WTC11 (cell line): ENCODE data around the gene TREM1. TPM values are rescaled to one million over a fixed set of nuclear protein-coding genes. Genes with fewer than 3 reads are reported as not detected.

ENCODE experiments used
- ATAC-seq: fragments of 200-7000 bp; cut with Tn5 transposase; 2 replicates; pipeline ENCODE4 v1.10.0; 2021; ENCODE audit warnings: mild to moderate bottlenecking, moderate library complexity
- CTCF ChIA-PET: fragments of 300-600 bp; sonication (Branson Sonifier 250); formaldehyde crosslinking; loops from one replicate; lab custom pipeline; 2021; ENCODE audit warnings: antibody characterized with exemption; lab: Charles Lee
- POLR2A ChIA-PET: fragments of 350-600 bp; sonication (Branson Sonifier 250); formaldehyde crosslinking; loops from one replicate; lab custom pipeline; 2021; ENCODE audit warnings: antibody characterized with exemption; lab: Charles Lee
- DNase-seq: peaks from one replicate; pipeline ENCODE4 v3.0.0; 2021; ENCODE audit warnings: low spot score
- H3K27ac Mint-ChIP-seq: 2 replicates; pipeline ENCODE4 v1.8.0; 2021; ENCODE audit warnings: mixed read lengths
- H3K27me3 Mint-ChIP-seq: 2 replicates; pipeline ENCODE4 v1.8.0; 2021; ENCODE audit warnings: low read depth, mild to moderate bottlenecking, moderate library complexity, mixed read lengths
- H3K36me3 Mint-ChIP-seq: 2 replicates; pipeline ENCODE4 v1.8.0; 2021; ENCODE audit warnings: mixed read lengths
- H3K4me1 Mint-ChIP-seq: 2 replicates; pipeline ENCODE4 v1.8.0; 2022; ENCODE audit warnings: mixed read lengths
- H3K4me3 Mint-ChIP-seq: 2 replicates; pipeline ENCODE4 v1.8.0; 2021; ENCODE audit warnings: mild to moderate bottlenecking, moderate library complexity, mixed read lengths
- H3K9me3 Mint-ChIP-seq: 2 replicates; pipeline ENCODE4 v1.8.0; 2021; ENCODE audit warnings: mixed read lengths
- ATF3 ChIP-seq: sonication (generic); formaldehyde crosslinking; conservative IDR thresholded peaks from 2 replicates; pipeline ENCODE4 v1.8.1; 2022; ENCODE audit warnings: mild to moderate bottlenecking, missing genetic modification reagents
- CREM ChIP-seq: sonication (generic); formaldehyde crosslinking; IDR thresholded peaks from 2 replicates; pipeline ENCODE4 v1.8.1; 2022; ENCODE audit warnings: mild to moderate bottlenecking, missing genetic modification reagents, moderate library complexity
- E2F5 ChIP-seq: sonication (generic); formaldehyde crosslinking; IDR thresholded peaks from 2 replicates; pipeline ENCODE4 v1.8.1; 2022; ENCODE audit warnings: mild to moderate bottlenecking, moderate library complexity, missing genetic modification reagents
- EMX1 ChIP-seq: fragments of 250-450 bp; sonication (Bioruptor Pico); IDR thresholded peaks from 2 replicates; pipeline ENCODE4 v1.8.0; 2021; ENCODE audit warnings: mild to moderate bottlenecking
- ETV6 ChIP-seq: sonication (generic); formaldehyde crosslinking; IDR thresholded peaks from 2 replicates; pipeline ENCODE4 v1.8.1; 2022; ENCODE audit warnings: mild to moderate bottlenecking, missing genetic modification reagents
- FOXJ3 ChIP-seq: sonication (generic); formaldehyde crosslinking; IDR thresholded peaks from 2 replicates; pipeline ENCODE4 v1.9.0; 2021; ENCODE audit warnings: missing genetic modification reagents, mild to moderate bottlenecking, borderline replicate concordance
- HMGA2 ChIP-seq: fragments of 250-450 bp; sonication (Bioruptor Pico); IDR thresholded peaks from 2 replicates; pipeline ENCODE4 v1.4.0; 2021; ENCODE audit warnings: mild to moderate bottlenecking, moderate library complexity
- NR3C1 ChIP-seq: sonication (generic); formaldehyde crosslinking; conservative IDR thresholded peaks from 2 replicates; pipeline ENCODE4 v1.8.1; 2023; ENCODE audit warnings: low read depth, mild to moderate bottlenecking, missing genetic modification reagents
- PREB ChIP-seq: sonication (generic); formaldehyde crosslinking; IDR thresholded peaks from 2 replicates; pipeline ENCODE4 v1.8.1; 2022; ENCODE audit warnings: mild to moderate bottlenecking, missing genetic modification reagents, moderate library complexity, borderline replicate concordance
- PRRX2 ChIP-seq: fragments of 250-450 bp; sonication (Bioruptor Pico); IDR thresholded peaks from 2 replicates; pipeline ENCODE4 v1.8.0; 2021; ENCODE audit warnings: mild to moderate bottlenecking
- SMAD3 ChIP-seq: sonication (generic); formaldehyde crosslinking; IDR thresholded peaks from 2 replicates; pipeline ENCODE4 v1.8.0; 2022; ENCODE audit warnings: missing genetic modification reagents, mild to moderate bottlenecking, borderline replicate concordance
- STAT6 ChIP-seq: sonication (generic); formaldehyde crosslinking; conservative IDR thresholded peaks from 2 replicates; pipeline ENCODE4 v1.8.1; 2023; ENCODE audit warnings: mild to moderate bottlenecking, low read depth, missing genetic modification reagents, moderate library complexity
- USF1 ChIP-seq: sonication (generic); formaldehyde crosslinking; IDR thresholded peaks from 2 replicates; pipeline ENCODE4 v1.8.0; 2022; ENCODE audit warnings: mild to moderate bottlenecking, missing genetic modification reagents
- ZNF317 ChIP-seq: sonication (generic); formaldehyde crosslinking; IDR thresholded peaks from 2 replicates; pipeline ENCODE4 v1.8.1; 2023; ENCODE audit warnings: low read depth, mild to moderate bottlenecking, moderate library complexity, missing genetic modification reagents, borderline replicate concordance
- ZSCAN18 ChIP-seq: fragments of 250-450 bp; sonication (Bioruptor Pico); IDR thresholded peaks from 2 replicates; pipeline ENCODE4 v2.1.2; 2022; ENCODE audit warnings: mild to moderate bottlenecking, moderate library complexity
- total RNA-seq: library from RNA; stranded (reverse); gene quantifications from 3 replicates; pipeline ENCODE4 v1.2.3, GENCODE V29; 2021
- TF ChIP-seq, protein P1 (sequence below): sonication (generic); formaldehyde crosslinking; IDR thresholded peaks from 2 replicates; pipeline ENCODE4 v1.8.1; 2023; ENCODE audit warnings: mild to moderate bottlenecking, missing genetic modification reagents, borderline replicate concordance
- TF ChIP-seq, protein P2 (sequence below): sonication (generic); formaldehyde crosslinking; IDR thresholded peaks from 2 replicates; pipeline ENCODE4 v1.8.1; 2023; ENCODE audit warnings: mild to moderate bottlenecking, moderate library complexity, missing genetic modification reagents

TREM1 gene
- total RNA-seq, 1 experiment from 2014 or later: not detected

DNA sequence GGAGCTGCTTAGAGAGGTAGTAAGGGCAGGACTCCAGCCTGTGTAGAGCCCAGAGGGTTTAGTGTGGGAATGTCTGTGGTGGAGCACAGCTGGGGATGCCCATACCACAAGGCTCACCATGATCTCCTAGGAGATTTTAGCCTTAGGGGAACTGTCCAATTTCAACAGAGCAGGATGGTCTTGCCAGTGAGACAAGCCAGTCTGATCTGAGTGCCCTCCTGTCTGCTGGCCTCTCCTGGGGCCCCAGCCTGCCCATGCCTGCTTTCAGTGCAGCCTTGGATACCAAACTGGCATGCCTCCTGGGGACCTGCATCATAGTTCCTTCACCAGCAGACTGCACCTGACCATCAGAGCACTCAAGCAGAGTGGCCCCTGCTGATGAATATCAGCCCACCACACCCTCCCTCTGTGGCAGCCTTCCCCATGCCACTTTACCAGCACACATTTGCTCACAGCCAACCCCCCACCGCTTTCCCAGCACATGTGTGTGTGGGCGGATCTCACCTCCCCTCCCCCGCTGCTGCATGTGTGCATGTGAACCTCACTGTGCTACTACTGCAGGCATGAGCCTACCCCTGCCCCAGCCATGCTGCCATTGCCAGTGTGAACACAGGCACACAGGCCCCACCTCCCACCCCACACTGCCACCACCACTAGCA lies 7.9 kb upstream of the TREM1 start:
- peaks cover 38% of the 10 kb centered on the region for H3K36me3 Mint-ChIP-seq
- H3K4me3 Mint-ChIP-seq: no peak overlapping the region
- ChIA-PET POLR2A (no interaction called here), CTCF (interaction anchor here (1.2 kb wide), 1 partner anchor 24 kb away, joined by 3 read pairs; no protein-coding TSS in a partner anchor)
- H3K9me3 Mint-ChIP-seq: peaks cover 46% of the 10 kb centered on the region
- TF ChIP-seq CREM (CRISPR knock-in tag) (no peak), ZNF317 (no peak), ATF3 (no peak), HMGA2 (no peak), PRRX2 (CRISPR knock-in tag) (no peak), SMAD3 (CRISPR knock-in tag) (no peak), USF1 (CRISPR knock-in tag) (no peak), EMX1 (no peak), ETV6 (no peak), E2F5 (no peak), NR3C1 (CRISPR knock-in tag) (no peak), PREB (CRISPR knock-in tag) (no peak), STAT6 (CRISPR knock-in tag) (no peak), FOXJ3 (CRISPR knock-in tag) (no peak), ZSCAN18 (no peak)
- TF ChIP-seq, protein P1, sequence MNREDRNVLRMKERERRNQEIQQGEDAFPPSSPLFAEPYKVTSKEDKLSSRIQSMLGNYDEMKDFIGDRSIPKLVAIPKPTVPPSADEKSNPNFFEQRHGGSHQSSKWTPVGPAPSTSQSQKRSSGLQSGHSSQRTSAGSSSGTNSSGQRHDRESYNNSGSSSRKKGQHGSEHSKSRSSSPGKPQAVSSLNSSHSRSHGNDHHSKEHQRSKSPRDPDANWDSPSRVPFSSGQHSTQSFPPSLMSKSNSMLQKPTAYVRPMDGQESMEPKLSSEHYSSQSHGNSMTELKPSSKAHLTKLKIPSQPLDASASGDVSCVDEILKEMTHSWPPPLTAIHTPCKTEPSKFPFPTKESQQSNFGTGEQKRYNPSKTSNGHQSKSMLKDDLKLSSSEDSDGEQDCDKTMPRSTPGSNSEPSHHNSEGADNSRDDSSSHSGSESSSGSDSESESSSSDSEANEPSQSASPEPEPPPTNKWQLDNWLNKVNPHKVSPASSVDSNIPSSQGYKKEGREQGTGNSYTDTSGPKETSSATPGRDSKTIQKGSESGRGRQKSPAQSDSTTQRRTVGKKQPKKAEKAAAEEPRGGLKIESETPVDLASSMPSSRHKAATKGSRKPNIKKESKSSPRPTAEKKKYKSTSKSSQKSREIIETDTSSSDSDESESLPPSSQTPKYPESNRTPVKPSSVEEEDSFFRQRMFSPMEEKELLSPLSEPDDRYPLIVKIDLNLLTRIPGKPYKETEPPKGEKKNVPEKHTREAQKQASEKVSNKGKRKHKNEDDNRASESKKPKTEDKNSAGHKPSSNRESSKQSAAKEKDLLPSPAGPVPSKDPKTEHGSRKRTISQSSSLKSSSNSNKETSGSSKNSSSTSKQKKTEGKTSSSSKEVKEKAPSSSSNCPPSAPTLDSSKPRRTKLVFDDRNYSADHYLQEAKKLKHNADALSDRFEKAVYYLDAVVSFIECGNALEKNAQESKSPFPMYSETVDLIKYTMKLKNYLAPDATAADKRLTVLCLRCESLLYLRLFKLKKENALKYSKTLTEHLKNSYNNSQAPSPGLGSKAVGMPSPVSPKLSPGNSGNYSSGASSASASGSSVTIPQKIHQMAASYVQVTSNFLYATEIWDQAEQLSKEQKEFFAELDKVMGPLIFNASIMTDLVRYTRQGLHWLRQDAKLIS (CRISPR knock-in tag): no peak
- TF ChIP-seq, protein P2, sequence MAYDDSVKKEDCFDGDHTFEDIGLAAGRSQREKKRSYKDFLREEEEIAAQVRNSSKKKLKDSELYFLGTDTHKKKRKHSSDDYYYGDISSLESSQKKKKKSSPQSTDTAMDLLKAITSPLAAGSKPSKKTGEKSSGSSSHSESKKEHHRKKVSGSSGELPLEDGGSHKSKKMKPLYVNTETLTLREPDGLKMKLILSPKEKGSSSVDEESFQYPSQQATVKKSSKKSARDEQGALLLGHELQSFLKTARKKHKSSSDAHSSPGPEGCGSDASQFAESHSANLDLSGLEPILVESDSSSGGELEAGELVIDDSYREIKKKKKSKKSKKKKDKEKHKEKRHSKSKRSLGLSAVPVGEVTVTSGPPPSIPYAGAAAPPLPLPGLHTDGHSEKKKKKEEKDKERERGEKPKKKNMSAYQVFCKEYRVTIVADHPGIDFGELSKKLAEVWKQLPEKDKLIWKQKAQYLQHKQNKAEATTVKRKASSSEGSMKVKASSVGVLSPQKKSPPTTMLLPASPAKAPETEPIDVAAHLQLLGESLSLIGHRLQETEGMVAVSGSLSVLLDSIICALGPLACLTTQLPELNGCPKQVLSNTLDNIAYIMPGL (CRISPR knock-in tag): no peak
- DNase-seq (no peak), ATAC-seq (no peak)
- H3K4me1 Mint-ChIP-seq: peaks cover 22% of the 10 kb centered on the region
- peaks cover 56% of the 10 kb centered on the region for H3K27me3 Mint-ChIP-seq
- H3K27ac Mint-ChIP-seq: no peak overlapping the region
